Globus pallidus (tissue), 1 donor: ENCODE results near the gene FIS1.
"Not testable (repeated sequence)": the region's sequence is repeated elsewhere in the genome, so short reads cannot be mapped to it uniquely, and the experiment has no call there.

Source experiments
- DNase-seq: peaks from one replicate; pipeline ENCODE4 v3.0.0-alpha.2; 2015; ENCODE audit warnings: low spot score

Gene FIS1

DNA sequence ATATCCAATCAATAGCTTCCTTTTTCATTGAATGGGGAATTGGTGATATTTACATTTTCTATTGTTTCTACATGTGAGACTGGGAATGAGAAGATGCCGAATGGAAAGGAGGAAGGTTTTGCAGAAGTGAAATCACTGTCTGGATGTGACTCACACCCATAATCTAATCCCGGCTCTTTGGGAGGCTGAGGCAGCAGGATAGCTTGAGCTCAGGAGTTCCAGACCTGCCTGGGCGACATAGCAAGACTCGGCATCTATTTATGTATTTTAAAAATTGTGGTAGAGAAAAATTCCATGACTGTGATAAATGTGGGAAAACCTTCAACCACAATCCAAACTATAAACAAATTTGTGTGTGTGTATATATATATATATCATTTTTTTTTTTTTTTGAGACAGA, 10.9 kb upstream of the FIS1 start:
- DNase-seq = no peak

DNA sequence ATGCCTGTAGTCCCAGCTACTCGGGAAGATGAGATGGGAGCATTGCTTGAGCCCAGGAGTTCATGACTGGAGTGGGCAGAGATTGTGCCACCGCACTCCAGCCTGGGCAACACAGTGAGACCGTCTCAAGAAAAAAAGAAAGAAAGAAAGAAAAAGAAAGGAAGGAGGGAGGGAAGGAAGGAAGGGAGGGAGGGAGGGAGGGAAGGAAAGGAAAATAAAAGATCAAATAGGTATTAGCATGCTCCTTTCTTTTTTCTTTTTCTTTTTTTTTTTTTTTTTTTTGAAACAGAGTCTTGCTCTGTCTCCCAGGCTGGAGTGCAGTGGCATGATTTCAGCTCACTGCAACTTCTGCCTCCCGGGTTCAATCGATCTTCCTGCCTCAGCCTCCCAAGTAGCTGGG, 8.3 kb upstream of the FIS1 start:
- not testable (repeated sequence) for DNase-seq

DNA sequence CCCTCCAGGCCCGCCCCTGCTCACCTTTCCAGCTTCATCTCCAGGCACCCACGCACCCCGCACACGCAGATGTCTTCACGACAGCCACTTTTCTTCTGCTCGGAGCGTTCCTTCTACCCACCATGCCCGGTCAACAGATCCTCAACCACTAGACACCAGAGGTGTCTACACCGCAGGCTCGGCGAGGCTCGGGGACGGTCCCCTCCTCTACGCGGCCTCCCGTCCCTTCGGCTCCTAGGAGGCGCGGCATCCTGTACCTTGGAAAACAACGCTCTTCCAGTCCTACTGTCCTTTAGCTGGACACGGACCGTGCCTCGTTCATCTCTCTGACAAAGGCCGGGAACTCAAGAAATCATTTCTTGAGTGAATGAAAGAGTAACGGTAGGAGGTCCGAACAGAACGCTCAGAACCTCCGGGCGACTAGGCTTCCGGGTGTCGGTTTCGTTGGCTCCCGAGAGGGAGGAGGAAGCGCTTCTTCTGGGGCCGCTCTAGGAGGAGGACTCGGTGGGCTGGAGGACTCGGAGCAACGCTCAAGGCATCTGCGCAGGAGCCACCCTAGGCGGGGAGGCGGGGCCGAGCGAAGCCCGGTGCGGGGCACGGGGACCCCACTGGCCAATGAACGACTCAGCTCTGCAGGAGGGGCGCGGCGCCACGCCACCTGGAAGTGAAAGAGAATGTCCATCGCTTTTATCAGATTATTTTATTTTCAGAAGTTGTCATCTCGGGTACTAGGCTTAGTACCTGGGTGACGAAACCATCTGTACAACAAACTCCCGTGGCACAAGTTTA, 7.2 kb upstream of the FIS1 start:
- peak; percentile 96 for DNase-seq

DNA sequence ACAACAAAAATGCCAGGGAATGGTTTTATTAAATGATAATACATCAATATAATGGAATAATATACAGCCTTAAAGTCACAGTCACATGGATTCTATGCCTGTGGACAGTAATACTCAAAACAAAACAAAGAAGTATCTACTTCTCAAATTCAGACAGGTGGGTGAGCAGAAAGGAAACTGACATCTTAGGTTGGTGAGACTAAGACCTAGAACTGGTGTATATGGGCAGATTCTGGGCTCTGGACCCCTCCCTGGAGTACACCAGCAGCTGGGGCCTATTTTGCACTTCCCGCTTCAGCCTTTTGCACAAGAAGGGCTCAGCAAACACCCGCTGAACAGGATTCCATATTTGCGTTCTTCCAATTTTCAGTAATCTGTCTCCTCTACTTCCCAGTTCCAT, 5.4 kb upstream of the FIS1 start:
- DNase-seq = no peak

DNA sequence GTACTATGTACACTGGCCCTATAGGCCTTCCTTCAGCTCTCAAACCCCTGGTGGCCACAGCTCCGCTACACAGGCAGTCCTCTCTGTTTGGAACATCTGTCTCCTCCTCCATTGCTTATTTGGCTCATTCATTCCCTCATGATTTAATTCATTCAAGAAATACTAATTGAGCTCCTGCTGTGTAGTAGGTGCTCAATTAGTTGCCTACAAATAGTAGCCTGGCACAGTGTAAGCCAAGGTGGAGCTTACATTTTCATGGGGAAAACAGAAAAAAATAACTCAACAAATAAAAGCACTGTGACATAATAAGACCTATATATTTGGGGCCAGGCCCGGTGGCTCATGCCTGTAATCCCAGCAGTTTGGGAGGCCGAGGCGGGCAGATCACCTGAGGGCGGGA, 3.4 kb upstream of the FIS1 start:
- DNase-seq = no peak

DNA sequence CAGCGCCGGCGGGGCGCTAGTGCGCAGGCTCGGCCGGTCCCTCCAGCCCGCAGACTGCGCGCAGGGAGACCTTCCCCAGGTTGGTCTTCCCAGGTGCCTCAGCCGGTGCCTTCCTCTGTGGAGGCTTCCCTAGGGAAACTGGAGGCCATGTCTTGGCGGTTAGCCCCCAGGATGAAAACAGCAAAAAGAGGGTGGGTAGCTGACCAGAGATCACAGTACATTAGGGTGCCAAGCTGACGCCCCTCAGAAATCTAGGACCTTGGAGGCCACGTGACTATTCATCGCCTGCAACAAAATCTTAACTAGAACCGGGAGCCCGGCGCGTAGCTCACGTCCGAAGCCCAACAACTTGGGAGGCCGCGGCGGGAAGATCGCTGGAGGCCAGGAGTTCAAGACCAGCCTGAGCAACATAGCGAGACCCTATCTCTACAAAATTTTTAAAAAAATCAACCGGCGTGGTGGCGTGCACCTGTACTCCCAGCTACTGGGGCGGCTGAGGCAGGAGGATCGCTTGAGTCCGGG, 327 bp upstream of the FIS1 start:
- DNase-seq = no peak

DNA sequence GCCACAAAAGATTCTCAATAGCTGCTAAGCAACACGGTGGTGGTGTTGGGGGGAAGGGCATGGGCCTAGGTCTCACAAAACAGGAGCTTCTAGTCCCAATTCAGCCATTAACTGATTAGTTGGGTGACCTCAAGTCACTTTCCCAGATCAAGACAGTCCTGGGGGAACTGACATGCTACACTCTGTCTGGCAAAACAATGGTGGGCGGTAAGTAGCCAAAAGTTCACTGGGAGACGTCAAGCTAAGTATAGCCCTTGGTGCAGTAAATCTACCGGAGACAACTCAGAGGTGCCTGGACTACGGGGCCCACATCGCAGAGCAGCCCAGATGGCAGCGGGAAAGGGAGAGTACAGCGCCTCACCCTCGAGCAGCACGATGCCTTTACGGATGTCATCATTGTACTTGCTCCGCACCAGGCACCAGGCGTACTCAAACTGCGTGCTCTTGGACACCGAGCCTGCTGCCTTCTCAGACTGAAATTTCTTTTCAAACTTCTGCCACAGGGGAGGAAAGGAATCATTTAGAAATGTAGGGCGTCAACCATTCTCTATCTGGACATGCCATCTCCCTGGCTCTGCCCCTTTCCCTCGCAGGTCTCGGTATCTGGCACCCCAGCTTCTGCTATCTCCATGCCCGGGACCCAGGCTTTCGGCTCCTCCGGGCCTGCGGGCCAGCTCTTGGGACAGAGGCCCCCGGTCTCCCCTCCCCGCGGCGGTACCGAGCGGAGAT, 1.1 kb downstream of the FIS1 start:
- no peak for DNase-seq

DNA sequence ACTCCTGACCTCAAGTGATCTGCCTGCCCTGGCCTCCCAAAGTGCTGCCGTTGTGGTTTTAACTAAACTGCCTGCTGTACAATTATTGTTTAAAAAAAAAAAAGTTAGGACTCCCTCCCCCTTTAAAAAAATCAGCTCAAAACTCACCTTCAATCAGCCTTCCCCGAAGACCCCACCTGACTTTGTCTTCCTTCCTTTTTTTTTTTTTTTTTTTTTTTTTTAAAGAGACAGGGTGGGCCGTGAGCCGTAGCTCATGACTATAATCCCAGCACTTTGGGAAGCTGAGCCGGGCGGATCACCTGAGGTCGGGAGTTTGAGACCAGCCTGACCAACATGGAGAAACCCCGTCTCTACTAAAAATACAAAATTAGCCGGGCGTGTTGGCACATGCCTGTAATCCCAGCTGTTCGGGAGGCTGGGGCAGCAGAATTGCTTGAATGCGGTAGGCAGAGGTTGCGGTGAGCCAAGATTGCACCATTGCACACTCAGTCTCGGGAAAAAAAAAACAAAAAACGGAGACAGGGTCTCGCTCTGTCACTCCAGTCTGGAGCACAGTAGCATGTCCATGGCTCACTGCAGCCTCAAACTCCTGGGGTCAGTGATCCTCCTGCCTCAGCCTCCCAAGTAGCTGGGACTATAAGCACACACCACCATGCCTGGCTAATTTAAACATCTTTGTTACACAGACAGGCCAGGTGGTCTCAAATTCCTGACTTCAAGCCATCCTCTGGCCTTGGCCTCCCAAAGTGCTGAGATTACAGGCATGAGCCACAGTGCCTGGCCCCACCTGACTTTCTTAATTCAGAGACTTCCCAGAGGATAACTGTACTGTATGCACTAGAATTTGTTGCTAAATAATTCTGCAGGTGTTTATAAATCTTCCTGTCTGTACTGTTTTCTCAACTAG, 3.2 kb downstream of the FIS1 start:
- DNase-seq = no peak

DNA sequence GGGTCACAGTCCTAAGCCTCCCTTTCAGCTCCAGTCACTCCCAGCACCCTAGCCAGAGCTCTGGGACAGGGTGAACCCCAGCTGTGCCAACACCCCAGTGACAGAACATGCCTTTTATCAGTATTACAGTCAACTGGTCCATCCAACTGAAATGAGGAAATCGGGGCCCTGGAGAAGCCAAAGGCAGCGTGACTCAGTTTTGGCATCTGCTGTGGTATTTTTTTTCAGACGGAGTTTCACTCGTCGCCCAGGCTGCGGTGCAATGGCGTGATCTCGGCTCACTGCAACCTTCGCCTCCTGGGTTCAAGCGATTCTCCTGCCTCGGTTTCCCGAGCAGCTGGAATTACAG, 3.9 kb downstream of the FIS1 start:
- no peak for DNase-seq

DNA sequence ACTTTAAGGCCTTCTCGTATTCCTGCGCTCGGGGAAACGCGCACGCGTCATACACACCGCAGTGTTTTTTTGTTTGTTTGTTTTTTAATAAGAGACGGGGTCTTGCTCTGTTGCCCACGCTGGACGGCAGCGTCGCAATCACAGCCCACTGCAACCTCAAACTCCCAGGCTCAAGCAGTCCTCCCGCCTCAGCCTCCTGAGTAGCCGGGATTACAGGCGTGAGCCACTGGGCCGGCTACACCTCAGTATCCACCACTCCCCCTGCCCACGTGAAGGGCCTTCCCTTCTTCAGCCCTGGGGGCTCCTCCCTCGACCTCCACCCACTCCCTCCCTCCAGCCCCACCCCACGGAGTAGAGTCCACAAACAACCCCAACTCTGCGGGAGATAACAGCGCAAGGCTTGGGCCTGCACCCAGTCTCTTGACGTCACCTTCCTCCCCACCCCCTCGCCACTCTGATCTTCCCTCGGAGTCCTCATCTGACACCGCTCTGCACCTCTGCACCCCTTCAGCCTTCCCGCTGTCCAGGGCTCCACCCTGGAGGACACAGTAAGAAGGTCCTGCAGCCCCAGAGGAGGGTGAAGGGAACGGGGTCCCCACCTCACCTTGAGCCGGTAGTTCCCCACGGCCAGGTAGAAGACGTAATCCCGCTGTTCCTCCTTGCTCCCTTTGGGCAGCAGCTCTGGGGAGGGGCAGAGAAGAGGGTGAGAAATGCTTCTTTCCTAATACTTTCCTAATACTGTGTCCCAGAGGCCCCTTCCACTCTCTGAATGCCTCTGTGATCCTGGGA, 4.5 kb downstream of the FIS1 start:
- DNase-seq = no peak

DNA sequence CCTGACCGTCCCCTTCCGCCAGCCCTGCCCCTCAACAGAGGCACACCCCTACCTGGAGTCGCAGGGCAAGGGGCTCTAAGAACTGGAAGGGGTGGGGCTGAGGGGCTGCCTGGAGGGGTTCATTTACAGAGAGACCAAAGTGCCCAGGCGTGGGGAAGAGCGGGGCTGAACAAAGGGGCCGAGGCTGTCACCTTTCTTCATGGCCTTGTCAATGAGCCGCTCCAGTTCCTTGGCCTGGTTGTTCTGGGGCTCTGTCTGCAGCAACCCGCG, 5.0 kb downstream of the FIS1 start:
- DNase-seq = no peak

DNA sequence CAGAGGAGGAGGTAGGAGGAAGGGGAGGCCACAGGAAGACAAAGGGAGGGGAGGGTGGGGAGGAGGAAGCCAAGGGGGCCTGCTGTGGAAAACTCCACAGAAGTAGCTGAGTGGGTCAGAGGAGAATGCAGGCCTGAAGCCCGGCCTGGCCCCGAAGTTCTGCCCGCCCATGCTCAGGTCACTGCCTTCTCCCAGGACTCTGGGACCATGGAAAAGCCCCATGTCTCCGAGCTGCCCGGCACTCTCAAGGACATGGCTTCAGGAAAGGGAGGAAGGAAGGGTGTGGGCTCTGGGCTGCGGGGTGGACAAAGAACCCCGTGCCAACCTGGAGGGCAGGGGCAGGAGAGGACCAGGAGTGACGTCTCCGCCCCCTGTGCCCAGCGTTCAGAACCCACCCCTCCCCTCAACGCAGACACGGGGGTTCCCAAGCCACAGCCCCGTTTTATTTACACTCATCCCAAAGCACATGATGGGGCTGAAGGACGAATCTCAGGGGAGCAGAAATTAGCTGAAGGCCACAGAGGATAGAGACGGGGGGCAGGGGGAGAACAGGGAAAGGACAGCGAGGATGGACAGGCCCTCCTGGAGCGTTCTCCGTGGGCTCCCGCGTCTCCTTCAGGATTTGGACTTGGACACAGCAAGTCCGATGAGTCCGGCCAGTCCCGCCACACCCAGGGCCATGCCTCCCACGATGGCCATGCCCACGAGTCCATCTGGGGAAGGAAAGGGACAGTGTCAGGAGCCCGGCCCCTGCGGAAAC, 5.5 kb downstream of the FIS1 start:
- DNase-seq = no peak

DNA sequence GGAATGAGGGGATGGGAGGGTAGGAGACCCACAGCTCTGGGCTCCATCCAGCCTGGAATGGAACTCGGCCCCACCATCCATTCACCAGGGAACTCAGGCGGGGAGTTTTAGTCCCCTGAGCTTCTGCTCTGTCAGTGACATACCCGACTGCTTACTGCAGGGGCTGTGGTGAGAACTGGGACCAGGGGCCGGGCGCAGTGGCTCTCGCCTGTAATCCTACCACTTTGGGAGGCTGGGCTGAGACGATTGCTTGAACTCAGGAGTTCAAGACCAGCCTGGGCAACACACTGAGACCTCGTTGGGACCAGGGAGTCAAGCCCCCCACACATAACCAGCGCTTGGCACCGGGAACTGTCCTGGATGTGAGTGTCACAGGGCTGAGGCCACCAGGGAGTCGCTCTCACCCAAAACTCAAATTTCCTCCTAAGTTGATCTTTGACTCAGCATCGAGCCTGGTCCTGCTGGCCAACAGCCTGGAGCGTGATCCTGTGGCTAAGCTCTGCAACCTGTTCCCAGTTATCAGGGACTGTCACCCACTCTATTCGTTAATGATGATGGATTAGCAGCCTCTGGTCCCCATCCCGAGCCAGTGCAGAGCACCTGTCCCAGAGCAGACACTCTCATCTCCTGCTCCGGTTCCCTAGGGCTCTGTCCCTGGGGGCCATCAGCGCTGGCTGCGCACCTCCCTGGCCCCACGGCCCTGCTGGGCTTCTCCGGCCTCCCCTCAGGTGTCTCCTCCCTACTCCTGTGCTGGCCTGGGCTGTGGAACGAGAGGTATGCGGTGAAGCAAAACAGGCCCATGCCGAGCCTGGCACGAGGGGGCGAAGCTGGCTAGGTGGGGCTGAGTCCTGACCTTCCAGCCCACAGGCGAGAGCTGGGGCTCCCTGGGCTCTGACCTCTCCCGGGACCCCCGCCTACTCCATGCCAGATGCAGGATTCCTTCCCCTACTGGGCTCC, 6.4 kb downstream of the FIS1 start:
- no peak for DNase-seq

DNA sequence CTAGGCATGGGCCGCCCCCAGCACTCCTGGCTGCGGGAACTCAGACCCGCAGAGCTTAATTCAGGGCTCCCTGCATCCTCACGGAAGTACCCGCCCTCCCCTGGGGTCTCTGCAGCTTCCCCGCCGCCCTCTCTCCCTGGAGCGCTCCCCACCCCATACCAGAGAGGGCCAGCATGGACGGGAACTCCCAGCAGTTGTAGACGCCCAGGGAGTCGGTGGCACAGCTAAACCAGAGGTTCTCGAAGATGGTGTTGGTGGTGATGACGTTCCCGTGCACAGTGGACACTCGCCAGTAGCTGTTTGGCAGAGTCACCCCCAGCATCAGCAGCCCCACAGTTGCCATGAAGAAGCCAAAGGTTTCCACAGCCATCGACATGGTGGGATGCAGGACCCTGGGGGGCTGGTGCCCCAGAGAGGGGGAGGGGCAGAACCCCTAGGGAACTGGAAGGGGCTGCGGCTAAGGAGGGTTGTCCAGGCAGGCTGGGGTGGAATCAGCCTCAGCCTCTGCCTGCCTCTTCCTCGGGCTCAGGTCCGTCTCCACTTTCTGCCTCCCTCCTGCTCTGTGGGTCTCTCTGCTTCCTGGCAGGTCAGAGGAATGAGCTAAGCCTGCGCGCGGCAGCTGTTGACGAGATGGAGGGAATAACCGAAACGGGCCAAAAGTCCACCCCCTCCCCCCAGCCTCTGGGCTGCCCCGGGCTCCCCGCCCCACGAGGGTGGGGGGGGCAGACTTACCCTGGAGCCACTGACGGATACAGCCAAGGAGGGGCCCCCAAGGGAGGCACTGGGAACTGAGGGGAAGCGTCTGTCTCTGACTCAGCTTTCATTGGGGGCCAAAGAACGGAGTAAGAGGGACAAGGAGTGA, 7.4 kb downstream of the FIS1 start, which contains the start of gene CLDN15:
CLDN15 (minus strand) TSS at position 597 of the 862 bp plus-strand sequence; CDS start at position 376, 221 bp downstream.
- no peak for DNase-seq

DNA sequence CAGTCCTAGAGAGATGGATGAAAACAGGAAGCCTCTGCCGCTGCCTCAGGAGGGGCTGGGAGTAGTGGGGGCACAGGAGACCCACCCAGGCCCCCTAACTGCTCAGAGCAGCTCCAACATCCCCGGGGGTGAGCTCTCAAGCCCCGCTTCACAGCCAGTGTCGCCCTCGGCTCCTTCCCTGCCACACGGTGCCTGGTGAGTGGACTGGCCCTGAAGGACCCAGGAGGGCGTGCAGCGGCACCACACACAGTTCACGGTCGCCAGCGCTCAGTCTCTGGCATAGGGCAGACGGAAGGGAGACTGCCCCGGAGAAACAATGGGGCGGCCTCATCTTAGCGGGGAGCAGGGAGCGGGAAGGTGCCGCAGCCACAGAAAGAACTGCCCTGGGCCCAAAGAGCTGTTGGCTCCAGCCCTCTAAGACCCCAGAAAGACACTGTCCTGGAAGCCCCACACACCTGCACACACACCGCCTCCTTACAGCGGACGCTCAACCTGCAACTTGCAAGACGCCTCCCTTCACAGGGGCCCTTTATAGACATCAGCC, 8.5 kb downstream of the FIS1 start:
- no peak for DNase-seq

DNA sequence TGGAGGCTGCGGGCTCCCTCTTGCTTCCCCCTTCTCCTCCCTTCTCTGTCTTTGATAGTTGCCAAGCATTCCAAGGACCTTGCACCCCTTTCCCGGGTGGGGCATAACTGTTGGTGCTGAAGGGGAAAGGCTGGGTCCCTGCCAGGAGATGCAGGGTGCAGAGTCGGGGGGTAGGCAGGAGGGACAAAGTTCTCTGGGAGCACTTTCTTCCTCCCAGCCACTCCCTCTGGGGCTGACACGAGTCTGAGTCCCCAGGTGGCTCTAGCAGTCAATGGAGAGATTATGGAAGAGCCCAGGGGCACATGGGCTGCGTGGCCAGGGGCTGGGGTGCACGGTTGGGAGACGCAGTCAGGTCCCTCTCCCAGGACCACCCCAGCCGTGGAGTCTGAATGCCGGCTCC, 9.4 kb downstream of the FIS1 start:
- no peak for DNase-seq

DNA sequence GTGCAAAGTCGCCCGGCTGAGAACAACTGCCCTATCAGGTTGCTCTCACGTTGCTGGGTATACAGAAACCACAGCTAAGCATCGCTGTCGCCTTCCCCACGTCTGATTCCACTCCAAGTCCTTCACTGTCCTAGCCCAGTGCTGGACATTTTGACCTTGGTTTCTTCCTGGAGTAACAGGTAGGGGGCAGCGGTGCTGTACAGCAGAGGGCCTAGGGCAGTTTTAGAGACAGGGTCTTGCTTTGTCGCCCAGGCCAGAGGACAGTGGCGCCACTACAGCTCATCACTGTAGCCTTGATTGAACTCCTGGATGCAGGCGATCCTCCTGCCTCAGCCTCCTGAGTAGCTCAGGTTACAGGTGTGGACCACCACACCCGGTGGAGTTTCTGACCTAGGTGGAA, 9.8 kb downstream of the FIS1 start:
- no peak for DNase-seq

DNA sequence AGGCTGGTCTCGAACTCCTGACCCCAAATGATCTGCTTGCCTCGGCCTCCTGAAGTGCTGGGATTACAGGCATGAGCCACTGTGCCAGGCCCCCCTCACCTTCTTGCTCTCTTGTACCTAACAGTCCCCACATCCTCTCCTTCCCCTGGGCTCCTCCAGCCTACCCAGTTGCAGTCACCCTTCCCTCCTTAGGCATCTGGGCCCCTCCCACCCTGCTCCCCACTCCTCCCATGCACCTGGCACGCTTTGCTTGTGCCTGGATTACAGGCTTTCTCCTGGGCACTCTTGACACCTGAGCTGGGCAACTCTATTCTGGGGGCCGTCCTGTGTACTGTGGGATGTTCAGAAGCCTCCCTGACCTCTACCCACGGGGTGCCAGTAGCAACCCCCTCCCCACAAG, 10.2 kb downstream of the FIS1 start:
- DNase-seq = no peak
